ENCODE results near the gene CATSPER1. TPM values are rescaled to one million over a fixed set of nuclear protein-coding genes. Genes with fewer than 3 reads are reported as not detected.

CATSPER1 gene
- total and polyA plus RNA-seq, 2 of the 8 experiments (the other 6 are each of a cell fraction or from before 2014, with no cell fraction given) = not detected

DNA sequence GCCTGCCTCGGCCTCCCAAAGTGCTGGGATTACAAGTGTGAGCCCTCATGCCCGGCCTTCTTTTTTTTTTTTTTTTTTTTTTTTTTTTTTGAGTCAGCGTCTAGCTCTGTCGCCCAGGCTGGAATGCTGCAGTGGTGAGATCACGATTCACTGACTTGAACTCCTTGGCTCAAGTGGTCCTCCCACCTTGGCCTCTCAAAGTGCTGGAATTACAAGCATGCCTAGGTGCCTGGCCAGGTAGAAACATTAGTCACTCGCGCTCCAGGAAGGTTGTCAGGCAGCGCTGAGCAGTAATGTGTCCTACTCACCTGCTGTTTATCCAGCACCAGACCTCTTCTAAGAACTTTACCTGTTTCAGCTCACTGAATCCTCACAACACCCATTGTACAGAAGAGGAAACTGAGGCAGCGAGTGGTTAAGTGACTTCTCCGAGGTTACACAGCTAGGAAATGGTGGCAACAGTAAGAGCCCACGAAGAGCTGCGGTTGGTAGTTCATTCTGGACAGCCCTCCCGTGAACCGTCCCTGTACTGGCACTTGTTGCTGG, 15.0 kb downstream of the CATSPER1 start:
- ChIA-PET CTCF (ENCODE audit: partially characterized antibody) (interaction anchor here (1.1 to 6.4 kb wide), 8 partner anchors 9 to 142 kb away, joined by 3 to 35 read pairs (median 6); partner anchors contain the start of gene PACS1), POLR2A (ENCODE audit: partially characterized antibody) (interaction anchor here (1.3 to 3.5 kb wide), 4 partner anchors 9 to 120 kb away, joined by 3 to 15 read pairs (median 4); partner anchors contain the start of genes BANF1, CCDC85B and EIF1AD)
- H4K91ac ChIP-seq (replicated peaks; ENCODE audit: insufficient read length, low read length) = no peak overlapping the region
- peaks cover 6 to 26% (median 24%) of the 10 kb centered on the region in 4 experiments for H3K27me3 ChIP-seq (replicated peaks in 1 of 4; ENCODE audit: control insufficient read depth in 3 of 4, extremely low read depth in 1 of 4, insufficient read depth in 3 of 4, low read length in 3 of 4)
- H2BK120ac ChIP-seq (replicated peaks; ENCODE audit: low read depth, low read length) = no peak overlapping the region
- H3K79me1 ChIP-seq (ENCODE audit: low read depth, low read length) = no peaks in the 10 kb centered on the region
- H2BK15ac ChIP-seq (ENCODE audit: low read length) = no peak overlapping the region; the same call in 1 of the 2 replicates
- FAIRE-seq (no peak), DNase-seq (ENCODE audit: low read depth in 1 of 2, low spot score in 2 of 2) (no peak)
- H2BK12ac ChIP-seq (ENCODE audit: low read depth, low read length) = no peak overlapping the region
- H3K36me3 ChIP-seq (ENCODE audit: control insufficient read depth in 2 of 4, insufficient read depth in 4 of 4, low read length in 3 of 4) = no peaks in the 10 kb centered on the region
- peak overlapping the region; percentile 58; the same call in 1 of the 2 replicates for H4K8ac ChIP-seq (ENCODE audit: extremely low read depth, insufficient read depth, low read length)
- H3K23me2 ChIP-seq (ENCODE audit: low read depth, low read length) = peaks cover 2% of the 10 kb centered on the region; the same call in 1 of the 2 replicates
- H3K4me3 ChIP-seq (ENCODE audit: extremely low read depth in 1 of 4, insufficient read depth in 2 of 4, low read depth in 3 of 4, low read length in 4 of 4) = peak overlapping the region; percentile 2 to 54 (median 36); a peak in 6 of 8 replicates
- no peak overlapping the region for H3K4ac ChIP-seq (replicated peaks; ENCODE audit: insufficient read length, low read depth, low read length)
- H4K20me1 ChIP-seq (replicated peaks in 1 of 2; ENCODE audit: control insufficient read depth in 1 of 2, insufficient read depth in 2 of 2, low read length in 2 of 2) = peaks cover 0 to 1% of the 10 kb centered on the region in 2 experiments
- no peaks in the 10 kb centered on the region for H3K9me3 ChIP-seq (ENCODE audit: insufficient read depth in 2 of 2, low read depth in 1 of 2, low read length in 1 of 2)
- no peak overlapping the region for H4K5ac ChIP-seq (ENCODE audit: insufficient read length, low read depth, low read length)
- no peak overlapping the region for H3K9ac ChIP-seq (replicated peaks in 1 of 4; ENCODE audit: extremely low read depth in 1 of 4, low read depth in 3 of 4, low read length in 3 of 4)
- WGBS, 2 experiments (ENCODE audit: extremely low coverage in 1 of 2, insufficient coverage in 1 of 2, insufficient read length in 1 of 2, insufficient replicate concordance in 2 of 2, low coverage in 1 of 2, low lambda C conversion rate in 2 of 2, missing lambda C conversion rate in 1 of 2) = 65% methylated on average over 12 of the region's 14 CpGs; no CpG with 5 or more reads in 1 of the 2 experiments
- no peak overlapping the region for H2BK20ac ChIP-seq (ENCODE audit: low read length)
- H3K18ac ChIP-seq (ENCODE audit: extremely low read depth, low read length) = no peak overlapping the region
- H3K79me2 ChIP-seq (ENCODE audit: control insufficient read depth in 1 of 2, insufficient read depth in 2 of 2, low read length in 2 of 2) = no peaks in the 10 kb centered on the region
- H3K14ac ChIP-seq (ENCODE audit: insufficient read length) = no peak overlapping the region
- no peak overlapping the region for H2AK5ac ChIP-seq (ENCODE audit: low read depth, low read length)
- H3K4me1 ChIP-seq (replicated peaks in 1 of 4; ENCODE audit: control insufficient read depth in 3 of 4, insufficient read depth in 4 of 4, low read length in 3 of 4) = peaks cover 0 to 20% (median 9%) of the 10 kb centered on the region in 4 experiments; a peak in 5 of 7 replicates
- no peak overlapping the region for H3K27ac ChIP-seq (ENCODE audit: low read depth, low read length)
- H3K4me2 ChIP-seq (ENCODE audit: insufficient read depth in 1 of 2, low read depth in 2 of 2, low read length in 2 of 2) = peak overlapping the region; percentile 49 to 66
- H2BK5ac ChIP-seq (ENCODE audit: low read depth, low read length) = no peak overlapping the region
- H3K56ac ChIP-seq (replicated peaks; ENCODE audit: insufficient read length, low read depth, low read length) = no peak overlapping the region
- TF ChIP-seq KDM1A (IDR thresholded peaks at IDR 0.05; ENCODE audit: borderline replicate concordance, low read length) (peak; percentile 86; the same call in 1 of the 2 replicates), MAFK (IDR thresholded peaks at IDR 0.05; ENCODE audit: low read depth, low read length) (no peak), HDAC2 (IDR thresholded peaks at IDR 0.05; ENCODE audit: borderline replicate concordance in 1 of 2, low read depth in 2 of 2, low read length in 2 of 2) (peak in 1 of 2 experiments; percentile 91; a peak in 1 of 4 replicates), SUZ12 (IDR thresholded peaks at IDR 0.05; ENCODE audit: low read length) (peak; percentile 60; the same call in 1 of the 2 replicates)
- no peak overlapping the region for H3K23ac ChIP-seq (ENCODE audit: insufficient read length)
- peak overlapping the region; percentile 79; the same call in 1 of the 2 replicates for H2AFZ ChIP-seq (ENCODE audit: low read length)
